ENCODE results near the gene JAKMIP2. TPM values are rescaled to one million over a fixed set of nuclear protein-coding genes. Genes with fewer than 3 reads are reported as not detected.

Gene JAKMIP2
- total and polyA plus RNA-seq, 8 donors = 0.19 to 2.6 (median 0.67) TPM

GRCh38 chr5:147779694-147780093, 2.8 kb downstream of the JAKMIP2 start:
- DNase-seq (no peak), FAIRE-seq (no peak), ATAC-seq (no peak)
- Histone ChIP-seq H3K4me3 (no peak overlapping the region), H3K27ac (no peak overlapping the region), H3K36me3 (no peaks in the 10 kb centered on the region), H3K27me3 (no peaks in the 10 kb centered on the region), H3K9me3 (no peaks in the 10 kb centered on the region), H3K4me1 (no peaks in the 10 kb centered on the region)
- TF ChIP-seq, protein P1, sequence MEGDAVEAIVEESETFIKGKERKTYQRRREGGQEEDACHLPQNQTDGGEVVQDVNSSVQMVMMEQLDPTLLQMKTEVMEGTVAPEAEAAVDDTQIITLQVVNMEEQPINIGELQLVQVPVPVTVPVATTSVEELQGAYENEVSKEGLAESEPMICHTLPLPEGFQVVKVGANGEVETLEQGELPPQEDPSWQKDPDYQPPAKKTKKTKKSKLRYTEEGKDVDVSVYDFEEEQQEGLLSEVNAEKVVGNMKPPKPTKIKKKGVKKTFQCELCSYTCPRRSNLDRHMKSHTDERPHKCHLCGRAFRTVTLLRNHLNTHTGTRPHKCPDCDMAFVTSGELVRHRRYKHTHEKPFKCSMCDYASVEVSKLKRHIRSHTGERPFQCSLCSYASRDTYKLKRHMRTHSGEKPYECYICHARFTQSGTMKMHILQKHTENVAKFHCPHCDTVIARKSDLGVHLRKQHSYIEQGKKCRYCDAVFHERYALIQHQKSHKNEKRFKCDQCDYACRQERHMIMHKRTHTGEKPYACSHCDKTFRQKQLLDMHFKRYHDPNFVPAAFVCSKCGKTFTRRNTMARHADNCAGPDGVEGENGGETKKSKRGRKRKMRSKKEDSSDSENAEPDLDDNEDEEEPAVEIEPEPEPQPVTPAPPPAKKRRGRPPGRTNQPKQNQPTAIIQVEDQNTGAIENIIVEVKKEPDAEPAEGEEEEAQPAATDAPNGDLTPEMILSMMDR (IDR thresholded peaks at IDR 0.05) = no peak
- intact Hi-C loops (cut with DNase I) = no loop called here
- 75 to 77% methylated on average over 1 of the region's 1 CpG for WGBS, 2 donors

DNA sequence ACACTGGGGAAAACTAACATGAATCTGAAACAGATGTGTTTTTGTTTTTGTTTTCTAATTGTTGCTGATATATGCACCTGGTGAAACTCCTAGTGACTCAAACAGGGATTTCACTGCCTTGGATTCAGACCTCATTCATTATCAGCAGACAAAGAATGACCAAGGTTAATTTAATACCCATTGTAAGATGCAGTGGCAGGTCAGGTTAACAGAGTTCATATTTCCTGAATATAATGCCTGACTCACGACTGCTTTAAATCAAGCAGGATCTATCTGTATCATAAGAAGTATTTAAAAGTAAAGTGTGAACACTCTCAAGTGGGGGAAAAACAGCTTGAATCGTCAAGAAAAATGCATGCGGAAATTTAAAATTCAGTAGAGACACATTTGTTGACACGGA, 5.5 kb downstream of the JAKMIP2 start:
- DNase-seq = no peak
- Histone ChIP-seq H3K9me3 (no peaks in the 10 kb centered on the region), H3K27me3 (no peaks in the 10 kb centered on the region), H3K4me3 (no peak overlapping the region), H3K36me3 (no peaks in the 10 kb centered on the region), H3K27ac (no peak overlapping the region), H3K4me1 (no peaks in the 10 kb centered on the region)
- intact Hi-C loops (cut with DNase I) = no loop called here
- FAIRE-seq = no peak
- ATAC-seq = no peak
- TF ChIP-seq, protein P1 (IDR thresholded peaks at IDR 0.05) = no peak
- WGBS, 2 donors = 88 to 90% methylated on average over 4 of the region's 4 CpGs

- no peak for FAIRE-seq
- no peaks in the 10 kb centered on the region for H3K27me3 ChIP-seq
- TF ChIP-seq, protein P1 (IDR thresholded peaks at IDR 0.05) = no peak
- H3K27ac ChIP-seq = no peak overlapping the region
- ATAC-seq = no peak
- no peaks in the 10 kb centered on the region for H3K36me3 ChIP-seq
- DNase-seq = no peak
- no peaks in the 10 kb centered on the region for H3K9me3 ChIP-seq
- 39 to 50% methylated on average over 2 of the region's 2 CpGs for WGBS, 2 donors
- H3K4me3 ChIP-seq = no peak overlapping the region
- intact Hi-C loops (cut with DNase I) = no loop called here
- no peaks in the 10 kb centered on the region for H3K4me1 ChIP-seq
These were observed 8.9 kb downstream of the JAKMIP2 start for GRCh38 chr5:147773587-147773986.

DNA sequence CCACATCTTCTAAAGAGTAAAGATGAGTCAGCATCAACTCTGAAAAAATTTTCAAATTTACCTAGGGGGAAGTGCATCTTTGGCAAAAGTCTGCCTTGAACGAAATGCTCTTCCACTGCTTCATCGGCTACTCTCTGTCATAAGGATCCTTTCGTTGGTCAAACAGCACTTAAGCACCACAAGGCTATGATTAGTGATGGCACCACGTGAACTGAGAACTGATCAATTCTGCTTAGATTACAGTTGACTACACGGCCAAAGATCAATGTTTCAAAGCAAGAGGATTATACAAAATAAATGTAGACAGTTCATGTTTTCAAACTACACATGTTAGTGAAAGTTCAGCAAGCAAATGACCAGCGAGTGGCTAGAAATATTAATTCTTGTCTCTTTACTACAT, 9.4 kb downstream of the JAKMIP2 start:
- intact Hi-C loops (cut with DNase I) = no loop called here

DNA sequence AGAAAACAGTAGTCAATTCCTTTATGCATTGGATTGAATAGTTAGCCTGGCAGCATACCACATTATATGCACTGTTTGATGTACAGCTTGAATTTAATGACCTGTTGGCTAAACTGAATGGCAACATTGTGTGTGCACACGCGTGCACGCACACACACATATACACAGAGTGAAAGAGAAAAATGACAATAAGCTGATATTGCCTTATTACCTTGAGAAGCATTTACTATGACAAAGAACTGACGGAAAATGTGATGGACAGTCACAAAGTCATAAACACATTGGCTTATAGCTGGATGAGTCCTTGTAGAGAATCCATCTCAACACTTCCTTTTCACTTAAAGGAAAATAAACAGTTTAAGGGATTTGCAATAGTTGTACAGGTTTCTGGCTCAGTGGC, 15.5 kb downstream of the JAKMIP2 start:
- TF ChIP-seq, protein P1 (IDR thresholded peaks at IDR 0.05) = no peak
- intact Hi-C loops (cut with DNase I) = no loop called here
- Histone ChIP-seq H3K27me3 (no peaks in the 10 kb centered on the region), H3K9me3 (no peaks in the 10 kb centered on the region), H3K4me3 (no peak overlapping the region), H3K36me3 (no peaks in the 10 kb centered on the region), H3K27ac (no peak overlapping the region), H3K4me1 (no peaks in the 10 kb centered on the region)
- WGBS, 2 donors = 96 to 97% methylated on average over 4 of the region's 4 CpGs
- FAIRE-seq (no peak), ATAC-seq (no peak), DNase-seq (no peak)

More for the DNA sequence above, 9.4 kb downstream of the JAKMIP2 start:
- no peak for FAIRE-seq
- no peak for ATAC-seq
- H3K27me3 ChIP-seq = no peaks in the 10 kb centered on the region
- WGBS, 2 donors = 75 to 76% methylated on average over 6 of the region's 6 CpGs
- TF ChIP-seq, protein P1 (IDR thresholded peaks at IDR 0.05) = no peak
- no peaks in the 10 kb centered on the region for H3K9me3 ChIP-seq
- H3K4me3 ChIP-seq = no peak overlapping the region
- no peak overlapping the region for H3K27ac ChIP-seq
- no peak for DNase-seq
- no peaks in the 10 kb centered on the region for H3K4me1 ChIP-seq
- H3K36me3 ChIP-seq = no peaks in the 10 kb centered on the region
